ES-I3 (cell line): ENCODE results near the gene MEGF11.

Experiments used
- H3K36me3 ChIP-seq: 2 replicates; pipeline ENCODE4 v1.6.1; 2013; ENCODE audit warnings: mild to moderate bottlenecking, low read length, control low read depth, moderate library complexity; ENCODE audit not compliant: insufficient read depth
- H3K4me1 ChIP-seq: 2 replicates; pipeline ENCODE4 v1.6.1; 2013; ENCODE audit warnings: mild to moderate bottlenecking, control low read depth, low read length; ENCODE audit not compliant: insufficient read depth
- H3K9ac ChIP-seq: 2 replicates; pipeline ENCODE4 v1.6.1; 2013; ENCODE audit warnings: low read depth, mild to moderate bottlenecking, low read length, moderate library complexity
- H3K9me3 ChIP-seq: 2 replicates; pipeline ENCODE4 v1.6.1; 2013; ENCODE audit warnings: mild to moderate bottlenecking, low read length, moderate library complexity; ENCODE audit not compliant: control insufficient read depth, insufficient read depth

The MEGF11 gene

DNA sequence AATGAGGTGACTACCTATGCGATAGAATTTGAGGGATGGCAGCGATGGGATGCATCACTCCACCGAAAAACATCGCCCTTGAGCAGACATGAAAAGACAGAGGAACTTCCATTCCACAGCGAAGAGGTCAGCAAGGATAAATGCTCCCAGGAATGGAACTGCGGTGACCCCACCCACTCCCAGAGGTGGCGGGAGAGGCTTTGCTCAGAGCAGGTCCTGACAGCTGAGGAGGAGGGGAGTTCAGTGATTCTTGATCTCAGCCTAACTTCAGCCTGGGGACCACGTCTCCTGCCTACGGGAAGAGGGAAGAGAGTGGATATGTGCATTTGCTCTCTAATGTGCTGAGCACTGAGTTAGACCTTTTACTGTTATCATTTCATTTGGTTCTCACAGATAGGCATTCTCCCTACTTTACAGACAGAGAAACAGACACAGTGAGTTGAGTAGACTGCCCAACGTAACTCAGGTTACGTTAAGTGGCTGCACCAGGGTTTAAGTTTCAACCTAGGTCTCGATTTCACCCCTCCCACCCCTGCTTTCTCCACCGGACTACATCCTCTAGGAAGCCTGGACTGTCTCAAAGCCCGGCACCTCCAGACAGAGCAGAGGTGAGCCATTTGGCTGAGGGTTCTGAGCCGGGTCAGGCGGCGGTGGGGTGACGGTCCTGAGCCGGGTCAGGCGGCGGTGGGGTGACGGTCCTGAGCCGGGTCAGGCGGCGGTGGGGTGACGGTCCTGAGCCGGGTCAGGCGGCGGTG, 214.3 kb downstream of the MEGF11 start:
- Histone ChIP-seq H3K4me1 (peaks cover 38% of the 10 kb centered on the region), H3K9me3 (0 out of 2 replicates have a peak, but pooled peaks cover 4% of the 10 kb centered on the region), H3K36me3 (no peaks in the 10 kb centered on the region), H3K9ac (peak overlapping the region; percentile 7; the same call in 1 of the 2 replicates)

- Histone ChIP-seq H3K9me3 (0 out of 2 replicates have a peak, but pooled peaks cover 4% of the 10 kb centered on the region), H3K9ac (peak overlapping the region; percentile 7; the same call in 1 of the 2 replicates), H3K4me1 (peaks cover 38% of the 10 kb centered on the region), H3K36me3 (no peaks in the 10 kb centered on the region)
Measured at GRCh38 chr15:66038387-66039116, 215.0 kb downstream of the MEGF11 start.

DNA sequence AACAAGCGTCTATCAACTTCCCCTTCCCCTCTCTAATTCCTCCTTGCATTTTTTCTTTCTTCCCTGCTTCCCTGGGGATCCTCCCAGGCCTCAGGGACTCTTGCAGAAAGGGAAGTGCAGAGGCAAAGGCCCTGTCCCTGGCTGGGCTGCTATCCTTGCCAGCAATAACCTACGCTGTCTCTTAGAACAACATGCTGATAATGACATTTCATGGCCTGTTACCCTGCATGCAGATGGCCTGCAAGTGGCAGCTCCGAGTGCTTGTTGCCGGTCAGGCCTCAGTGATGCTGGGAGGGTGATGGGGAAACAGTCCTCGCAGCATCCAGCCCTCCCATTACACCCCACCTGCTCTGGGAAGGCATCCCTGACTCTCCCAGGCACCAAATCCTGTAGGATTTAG, 216.7 kb downstream of the MEGF11 start:
- Histone ChIP-seq H3K9ac (no peak overlapping the region), H3K4me1 (peaks cover 27% of the 10 kb centered on the region), H3K36me3 (no peaks in the 10 kb centered on the region), H3K9me3 (0 out of 2 replicates have a peak, but pooled peaks cover 8% of the 10 kb centered on the region)

- Histone ChIP-seq H3K9ac (no peak overlapping the region), H3K4me1 (peaks cover 18% of the 10 kb centered on the region)
Measured at GRCh38 chr15:66035901-66036300, 217.6 kb downstream of the MEGF11 start.

GRCh38 chr15:66033143-66033542, 220.4 kb downstream of the MEGF11 start:
- peaks cover 2% of the 10 kb centered on the region; the same call in 1 of the 2 replicates for H3K4me1 ChIP-seq
- H3K9ac ChIP-seq = no peak overlapping the region
- 0 out of 2 replicates have a peak, but pooled peaks cover 9% of the 10 kb centered on the region for H3K9me3 ChIP-seq
- no peaks in the 10 kb centered on the region for H3K36me3 ChIP-seq

More at GRCh38 chr15:66035901-66036300, 217.6 kb downstream of the MEGF11 start:
- 0 out of 2 replicates have a peak, but pooled peaks cover 9% of the 10 kb centered on the region for H3K9me3 ChIP-seq
- H3K36me3 ChIP-seq = no peaks in the 10 kb centered on the region

DNA sequence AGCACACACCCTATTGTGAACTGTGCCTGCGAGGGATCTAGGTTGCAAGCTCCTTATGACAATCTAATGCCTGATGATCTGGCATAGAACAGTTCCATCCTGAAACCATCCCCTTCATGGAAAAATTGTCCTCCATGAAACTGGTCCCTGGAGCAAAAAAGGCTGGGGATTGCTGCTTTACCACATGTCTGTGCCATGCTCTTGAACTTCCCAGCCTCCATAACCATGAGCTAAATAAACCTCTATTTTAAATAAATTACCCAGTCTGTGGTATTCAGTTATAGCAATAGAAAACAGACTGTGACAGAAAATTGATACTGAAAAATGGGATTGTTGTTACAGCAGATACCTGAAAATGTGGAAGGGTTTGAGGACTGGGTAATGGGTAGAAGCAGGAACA, 221.5 kb downstream of the MEGF11 start:
- Histone ChIP-seq H3K4me1 (no peaks in the 10 kb centered on the region; the same call in 1 of the 2 replicates), H3K36me3 (no peaks in the 10 kb centered on the region), H3K9ac (no peak overlapping the region), H3K9me3 (0 out of 2 replicates have a peak, but pooled peaks cover 9% of the 10 kb centered on the region)

- Histone ChIP-seq H3K4me1 (peaks cover under 1% of the 10 kb centered on the region; the same call in 1 of the 2 replicates), H3K36me3 (no peaks in the 10 kb centered on the region), H3K9me3 (0 out of 2 replicates have a peak, but pooled peaks cover 9% of the 10 kb centered on the region), H3K9ac (no peak overlapping the region)
Measured at GRCh38 chr15:66030650-66031049, 222.9 kb downstream of the MEGF11 start.

DNA sequence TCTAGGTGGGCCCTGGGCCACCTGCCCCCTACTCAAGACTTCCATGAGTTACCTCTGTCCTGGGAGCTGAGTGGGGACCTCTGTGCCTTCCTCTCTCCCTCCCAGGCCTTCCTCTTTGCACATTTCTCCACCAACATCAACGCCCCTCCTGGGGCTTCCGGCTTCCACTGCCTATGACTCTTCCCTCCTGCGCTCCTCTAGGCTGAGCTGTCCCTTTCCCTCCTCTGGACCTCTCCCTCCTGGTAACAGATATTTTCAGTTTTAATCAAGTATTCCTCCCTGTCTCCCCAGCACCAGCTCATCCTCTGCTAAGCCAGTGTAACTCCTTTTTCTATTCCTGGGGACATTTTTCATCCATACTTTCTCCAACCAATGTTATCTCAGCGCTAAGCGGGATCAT, 223.9 kb downstream of the MEGF11 start:
- peaks cover 6% of the 10 kb centered on the region; the same call in 1 of the 2 replicates for H3K4me1 ChIP-seq
- no peak overlapping the region for H3K9ac ChIP-seq
- 0 out of 2 replicates have a peak, but pooled peaks cover 5% of the 10 kb centered on the region for H3K9me3 ChIP-seq
- no peaks in the 10 kb centered on the region for H3K36me3 ChIP-seq

DNA sequence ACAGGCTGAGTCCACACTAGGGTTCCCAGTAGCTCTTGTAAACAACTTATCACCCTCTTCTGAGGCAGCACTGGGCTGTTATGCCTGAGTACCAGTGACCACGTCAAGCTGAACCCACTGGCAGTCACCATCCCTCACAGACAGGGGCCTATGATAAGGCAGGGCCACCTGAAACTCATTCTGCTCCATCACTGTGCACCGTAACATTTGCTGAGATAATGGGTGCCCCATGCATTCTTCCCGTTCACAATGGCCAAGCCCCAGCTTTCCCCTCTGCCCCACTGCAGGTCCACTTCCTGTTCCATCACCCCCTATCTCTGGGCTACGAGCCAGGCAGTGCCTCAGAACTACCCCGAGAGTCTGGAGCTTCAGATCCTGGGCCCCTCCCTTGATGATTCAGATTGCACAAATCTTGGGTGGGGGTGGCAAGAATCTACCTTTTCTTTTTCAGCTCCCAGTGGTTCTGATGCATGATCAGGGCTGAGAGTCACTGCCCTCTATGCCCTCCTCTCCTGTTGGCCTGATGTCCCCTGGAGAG, 226.2 kb downstream of the MEGF11 start:
- Histone ChIP-seq H3K9me3 (0 out of 2 replicates have a peak, but pooled peaks cover 5% of the 10 kb centered on the region), H3K36me3 (no peaks in the 10 kb centered on the region), H3K4me1 (peaks cover 6% of the 10 kb centered on the region; the same call in 1 of the 2 replicates), H3K9ac (no peak overlapping the region)

DNA sequence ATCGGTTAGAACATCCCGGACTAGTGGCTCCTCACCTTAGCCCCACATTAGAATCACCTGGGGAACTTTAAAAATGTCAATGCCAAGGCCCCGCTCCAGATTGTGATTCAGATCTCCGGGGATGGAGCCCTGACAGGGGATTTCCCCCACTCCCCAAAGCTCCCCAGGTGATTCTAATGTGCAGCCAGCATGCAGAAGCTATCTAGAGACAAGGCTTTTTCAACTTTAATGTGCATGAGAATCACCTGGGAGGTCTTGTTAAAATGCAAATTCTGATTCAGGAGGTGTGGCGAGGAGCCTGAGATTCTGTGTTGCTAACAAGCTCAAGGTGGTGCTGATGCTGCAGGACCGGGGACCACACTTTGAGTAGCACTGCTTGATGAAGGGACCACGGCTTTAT, 227.6 kb downstream of the MEGF11 start:
- H3K36me3 ChIP-seq = no peaks in the 10 kb centered on the region
- peaks cover 6% of the 10 kb centered on the region; the same call in 1 of the 2 replicates for H3K4me1 ChIP-seq
- no peak overlapping the region for H3K9ac ChIP-seq
- H3K9me3 ChIP-seq = no peaks in the 10 kb centered on the region

DNA sequence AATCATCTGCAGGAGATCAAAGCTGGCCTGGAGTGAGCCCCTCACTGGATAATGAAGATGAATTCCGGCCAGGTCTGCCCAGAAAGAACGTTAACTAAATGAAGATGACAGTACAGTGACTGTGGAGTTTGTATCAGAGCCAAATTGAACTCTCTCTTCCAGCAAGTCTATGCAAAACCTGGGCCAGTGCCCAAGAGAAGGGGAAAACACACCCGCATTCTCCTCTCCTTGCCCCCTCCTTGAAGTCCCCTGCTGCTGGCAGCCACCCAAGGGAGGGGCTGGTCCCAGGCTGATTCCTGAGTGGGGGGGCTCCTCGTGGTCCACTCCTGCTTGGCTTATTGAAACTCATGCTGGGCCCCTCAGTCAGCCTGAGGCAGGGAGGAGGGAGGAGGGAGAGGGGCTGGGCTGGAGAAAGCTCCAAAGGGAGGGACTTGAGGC, 228.5 kb downstream of the MEGF11 start:
- Histone ChIP-seq H3K9me3 (no peaks in the 10 kb centered on the region), H3K4me1 (peaks cover 7% of the 10 kb centered on the region), H3K36me3 (no peaks in the 10 kb centered on the region), H3K9ac (no peak overlapping the region)

GRCh38 chr15:66024116-66024515, 229.4 kb downstream of the MEGF11 start:
- no peaks in the 10 kb centered on the region for H3K9me3 ChIP-seq
- no peaks in the 10 kb centered on the region for H3K36me3 ChIP-seq
- H3K9ac ChIP-seq = no peak overlapping the region
- peaks cover 12% of the 10 kb centered on the region for H3K4me1 ChIP-seq

- H3K36me3 ChIP-seq = no peaks in the 10 kb centered on the region
- H3K9me3 ChIP-seq = no peaks in the 10 kb centered on the region
- H3K9ac ChIP-seq = no peak overlapping the region
- H3K4me1 ChIP-seq = peaks cover 12% of the 10 kb centered on the region
Measured at GRCh38 chr15:66023311-66023972, 230.1 kb downstream of the MEGF11 start.

DNA sequence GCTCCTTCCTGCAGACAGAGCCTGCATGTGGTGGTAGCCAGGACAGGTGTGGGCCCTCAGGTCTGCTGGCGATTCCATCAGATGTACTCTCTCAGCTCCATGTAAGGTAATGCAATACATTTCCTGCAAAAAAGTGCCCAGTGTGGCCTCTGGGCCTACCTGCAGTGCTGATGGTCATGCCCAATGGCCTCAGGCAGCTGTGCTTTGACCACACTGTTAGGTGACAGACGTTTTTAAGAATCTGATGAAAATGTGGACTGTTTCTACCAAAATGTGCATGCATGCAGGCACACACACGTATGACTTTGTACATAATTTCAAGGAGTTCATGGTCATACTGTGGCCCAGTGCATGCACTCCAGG, 231.4 kb downstream of the MEGF11 start:
- no peaks in the 10 kb centered on the region for H3K9me3 ChIP-seq
- H3K36me3 ChIP-seq = no peaks in the 10 kb centered on the region
- H3K4me1 ChIP-seq = peaks cover 12% of the 10 kb centered on the region; the same call in 1 of the 2 replicates
- no peak overlapping the region for H3K9ac ChIP-seq
